Mucosa of descending colon (tissue), 3 donors: ENCODE data around the gene HES2. TPM values are rescaled to one million over a fixed set of nuclear protein-coding genes. Genes with fewer than 3 reads are reported as not detected.
"Not testable (repeated sequence)": the region's sequence is repeated elsewhere in the genome, so short reads cannot be mapped to it uniquely, and the experiment has no call there.

ENCODE experiments used
- ATAC-seq: fragments of 200-7000 bp; cut with Tn5 transposase; one replicate; pipeline ENCODE4 v1.9.1; 2020; ENCODE audit warnings: mild to moderate bottlenecking, moderate library complexity
- DNase-seq, 3 donors: peaks; one replicate each; pipeline ENCODE4 v3.0.0-alpha.2; 2020
- H3K36me3 ChIP-seq: fragments of 200-600 bp; one replicate; pipeline ENCODE4 v1.8.0; 2021; ENCODE audit warnings: low read depth, mild to moderate bottlenecking
- H3K4me1 ChIP-seq: fragments of 200-600 bp; one replicate; pipeline ENCODE4 v1.8.0; 2021; ENCODE audit warnings: low read depth, mild to moderate bottlenecking
- H3K4me3 ChIP-seq: fragments of 200-600 bp; one replicate; pipeline ENCODE4 v1.8.0; 2021; ENCODE audit warnings: mild to moderate bottlenecking
- H3K9me3 ChIP-seq: fragments of 200-600 bp; one replicate; pipeline ENCODE4 v1.8.0; 2021; ENCODE audit warnings: mild to moderate bottlenecking
- intact Hi-C, 2 donors: fragments of 100-400 bp; cut with DNase I in 1 of 2; cut with micrococcal nuclease in 1 of 2; formaldehyde crosslinking; loops; one replicate each; pipeline versions ENCODE4 v1.11.0 to v1.11.1; 2022; cut with DNase I, micrococcal nuclease
- total RNA-seq, 3 donors: library from RNA; stranded (reverse); fragmentation: NEBNext Ultra II Directional in 2 of 3; extraction: Animal tissue kit (Norgen Biotek cat#: 25700) in 2 of 3; gene quantifications; one replicate each; pipeline versions ENCODE4 v1.2.1 to v1.2.4, GENCODE V29; 2021 to 2023
- TF ChIP-seq, protein P1 (sequence below): fragments of 200-600 bp; IDR thresholded peaks from one replicate; pipeline ENCODE4 v1.8.0; 2022; ENCODE audit warnings: antibody characterized with exemption, mild to moderate bottlenecking
- donor health status: DM: no; HTN: no; CAD: no; lungs with moderate emphysema.
- donor health status: DM: no; HTN: no; CAD: no.
- donor health status: DM: no; HTN: yes; CAD: no.

The HES2 gene
- total RNA-seq, 3 donors from 2014 or later, result 8.6 to 23.0 (median 22.4) TPM

DNA sequence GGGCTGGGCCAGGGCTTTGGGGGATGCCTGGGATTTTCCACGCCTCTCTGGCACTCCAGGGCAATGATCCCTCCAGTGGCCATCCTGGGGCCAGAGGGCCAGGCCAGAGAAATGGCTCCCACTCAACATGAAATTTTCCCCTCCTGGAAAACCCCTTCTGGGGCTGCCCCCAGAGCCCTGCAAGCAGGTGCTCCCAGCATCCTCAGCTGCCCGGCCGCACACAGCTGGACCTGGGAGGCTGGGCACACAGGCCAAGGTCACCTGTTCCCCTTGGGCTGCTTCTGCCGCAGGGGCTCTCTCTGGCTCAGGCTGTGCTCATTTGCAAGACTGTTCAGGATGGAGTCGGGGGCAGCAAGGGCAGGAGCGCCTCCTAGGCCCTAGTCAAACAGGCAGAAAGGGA, 8.7 kb upstream of the HES2 start:
- intact Hi-C loops, H3K4me3 ChIP-seq, H3K36me3 ChIP-seq, ATAC-seq, DNase-seq, H3K9me3 ChIP-seq: not testable (repeated sequence)
- H3K4me1 ChIP-seq, result peaks cover 33% of the 10 kb centered on the region

DNA sequence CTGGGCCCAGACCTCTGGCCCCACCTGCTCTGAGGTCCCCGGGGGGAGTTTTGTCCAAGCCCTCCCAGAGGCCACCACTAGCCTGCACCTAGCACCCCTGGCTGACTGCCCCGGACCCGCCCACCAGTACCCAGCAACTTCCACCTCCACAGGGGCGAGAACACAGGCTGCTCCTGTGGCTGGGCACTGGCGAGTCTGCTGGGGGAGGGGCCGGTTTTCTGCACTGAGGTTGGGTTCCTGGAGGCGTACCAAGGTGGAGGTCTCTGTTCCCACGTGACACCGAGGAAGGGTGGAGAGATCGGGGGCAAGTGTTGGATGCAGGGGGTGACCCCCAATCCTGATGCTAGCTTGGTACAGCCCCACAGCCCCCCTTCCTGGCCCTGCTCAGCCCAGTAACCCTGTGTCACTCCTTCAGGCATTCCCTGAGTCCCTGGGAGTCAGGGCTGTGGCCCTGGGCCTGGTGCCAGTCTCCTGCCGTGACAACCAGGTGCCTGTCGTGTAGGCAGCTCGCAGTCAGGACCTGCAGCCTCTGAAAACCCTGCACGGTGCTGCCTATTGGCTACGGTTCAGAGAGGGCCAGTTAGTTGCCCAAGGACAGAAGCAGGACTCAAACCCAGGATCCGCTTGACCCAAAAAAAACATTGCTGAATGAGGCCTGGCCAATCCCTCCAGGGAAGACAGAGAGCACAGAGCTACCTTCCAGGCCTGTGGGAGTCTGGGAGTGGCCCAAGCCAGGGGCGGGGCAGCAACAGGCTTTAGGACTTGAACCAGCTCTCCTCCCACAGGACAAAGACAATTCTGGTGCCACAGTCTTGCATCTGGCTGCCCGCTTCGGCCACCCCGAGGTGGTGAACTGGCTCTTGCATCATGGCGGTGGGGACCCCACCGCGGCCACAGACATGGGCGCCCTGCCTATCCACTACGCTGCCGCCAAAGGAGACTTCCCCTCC, 8.0 kb upstream of the HES2 start:
- H3K9me3 ChIP-seq, result no peaks in the 10 kb centered on the region
- intact Hi-C loops, result no loop called here
- peak; percentile 77 to 82 (median 78) for DNase-seq
- ATAC-seq, result peak; percentile 75
- TF ChIP-seq, protein P1, sequence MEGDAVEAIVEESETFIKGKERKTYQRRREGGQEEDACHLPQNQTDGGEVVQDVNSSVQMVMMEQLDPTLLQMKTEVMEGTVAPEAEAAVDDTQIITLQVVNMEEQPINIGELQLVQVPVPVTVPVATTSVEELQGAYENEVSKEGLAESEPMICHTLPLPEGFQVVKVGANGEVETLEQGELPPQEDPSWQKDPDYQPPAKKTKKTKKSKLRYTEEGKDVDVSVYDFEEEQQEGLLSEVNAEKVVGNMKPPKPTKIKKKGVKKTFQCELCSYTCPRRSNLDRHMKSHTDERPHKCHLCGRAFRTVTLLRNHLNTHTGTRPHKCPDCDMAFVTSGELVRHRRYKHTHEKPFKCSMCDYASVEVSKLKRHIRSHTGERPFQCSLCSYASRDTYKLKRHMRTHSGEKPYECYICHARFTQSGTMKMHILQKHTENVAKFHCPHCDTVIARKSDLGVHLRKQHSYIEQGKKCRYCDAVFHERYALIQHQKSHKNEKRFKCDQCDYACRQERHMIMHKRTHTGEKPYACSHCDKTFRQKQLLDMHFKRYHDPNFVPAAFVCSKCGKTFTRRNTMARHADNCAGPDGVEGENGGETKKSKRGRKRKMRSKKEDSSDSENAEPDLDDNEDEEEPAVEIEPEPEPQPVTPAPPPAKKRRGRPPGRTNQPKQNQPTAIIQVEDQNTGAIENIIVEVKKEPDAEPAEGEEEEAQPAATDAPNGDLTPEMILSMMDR, result no peak
- peaks cover 33% of the 10 kb centered on the region for H3K4me1 ChIP-seq
- H3K4me3 ChIP-seq, result no peak overlapping the region
- no peaks in the 10 kb centered on the region for H3K36me3 ChIP-seq

DNA sequence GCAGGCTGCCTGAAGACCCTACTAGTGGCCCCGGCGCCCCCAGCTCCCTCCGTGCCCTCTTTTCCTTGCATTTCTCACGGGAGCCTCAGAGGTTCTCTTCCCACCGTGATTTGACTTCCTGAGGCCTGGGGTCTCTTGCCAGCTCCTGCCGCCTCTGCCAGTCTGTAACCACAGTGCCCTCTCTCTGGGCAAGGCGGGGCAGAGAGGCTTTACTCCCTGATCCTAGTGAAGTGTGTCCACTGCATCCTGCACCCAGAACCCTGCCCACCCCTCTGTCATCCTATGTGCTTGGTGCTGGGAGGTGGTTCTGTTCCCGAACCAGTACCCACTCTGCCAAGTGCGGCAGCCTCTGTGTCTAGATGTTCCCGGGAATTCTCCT, 7.2 kb upstream of the HES2 start:
- H3K9me3 ChIP-seq, result no peaks in the 10 kb centered on the region
- peaks cover 33% of the 10 kb centered on the region for H3K4me1 ChIP-seq
- intact Hi-C loops, result no loop called here
- no peak for ATAC-seq
- no peaks in the 10 kb centered on the region for H3K36me3 ChIP-seq
- DNase-seq, result no peak
- no peak overlapping the region for H3K4me3 ChIP-seq
- TF ChIP-seq, protein P1, result no peak

DNA sequence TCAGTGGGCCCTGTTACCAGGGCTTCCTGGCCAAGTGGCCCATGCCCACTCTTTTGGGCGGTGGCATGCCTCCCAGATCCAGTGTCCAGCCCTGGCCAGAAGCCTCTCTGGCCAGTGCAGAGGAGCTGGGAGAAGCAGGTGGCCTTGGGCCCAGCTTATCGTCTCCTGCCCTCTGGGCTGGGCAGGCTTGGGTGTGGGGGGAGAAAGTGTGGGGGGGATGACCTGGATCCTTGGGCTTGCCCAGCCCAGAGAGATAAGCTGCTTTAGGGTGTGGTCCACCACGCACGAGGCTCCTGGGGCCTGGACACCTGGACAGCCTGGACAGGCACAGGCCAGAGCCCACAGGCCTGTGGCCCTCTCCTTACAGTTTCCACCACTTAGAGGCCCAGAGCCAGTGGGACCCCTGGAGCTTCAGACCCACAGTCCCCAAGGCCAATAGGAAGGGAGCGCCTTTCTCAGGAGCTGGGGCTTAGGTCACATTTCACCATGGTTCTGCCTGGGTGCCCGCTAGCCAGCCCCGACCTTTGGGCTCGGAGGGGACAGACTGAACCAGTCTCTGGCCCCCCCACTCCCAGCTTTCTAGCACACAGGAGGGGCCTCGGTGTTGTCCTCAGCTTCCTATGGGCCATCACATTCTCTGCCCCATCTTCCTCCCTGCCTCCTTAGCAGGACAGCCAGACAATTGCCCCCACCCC, 6.7 kb upstream of the HES2 start:
- no peaks in the 10 kb centered on the region for H3K36me3 ChIP-seq
- TF ChIP-seq, protein P1, result no peak
- H3K4me3 ChIP-seq, result no peak overlapping the region
- DNase-seq, result peak in 1 of 3 donors; percentile 48
- H3K4me1 ChIP-seq, result peaks cover 33% of the 10 kb centered on the region
- no peak for ATAC-seq
- intact Hi-C loops, result no loop called here
- no peaks in the 10 kb centered on the region for H3K9me3 ChIP-seq

DNA sequence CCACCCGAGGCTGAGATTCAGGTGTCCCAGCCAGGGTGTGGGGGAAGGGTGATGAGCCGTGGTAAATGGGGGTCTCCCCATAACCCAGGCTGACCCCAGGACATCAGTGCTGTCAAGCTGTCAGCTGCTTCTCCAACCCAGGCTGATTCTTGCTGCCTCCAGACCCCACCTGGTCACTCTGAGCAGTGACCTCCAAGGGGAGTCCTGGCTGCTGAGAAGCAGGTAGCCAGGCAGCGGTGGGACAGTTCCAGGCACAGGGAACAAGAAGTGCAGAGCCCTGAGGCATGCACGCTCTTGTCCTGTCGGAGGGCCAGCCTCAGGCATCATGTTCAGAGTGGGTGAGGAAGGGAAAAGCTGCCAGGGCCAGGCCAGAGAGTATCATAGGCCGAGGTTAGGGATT, 5.9 kb upstream of the HES2 start:
- no peak for DNase-seq
- no peak for ATAC-seq
- Histone ChIP-seq H3K4me1 (peaks cover 38% of the 10 kb centered on the region), H3K9me3 (no peaks in the 10 kb centered on the region), H3K4me3 (no peak overlapping the region), H3K36me3 (no peaks in the 10 kb centered on the region)
- TF ChIP-seq, protein P1, result no peak
- intact Hi-C loops, result no loop called here
